Measurements from ENCODE around the gene PPP1R2C.

The PPP1R2C gene

GRCh38 chrX:42746606-42747005 is 31.4 kb downstream of the PPP1R2C start:
- no peak for DNase-seq

- DNase-seq = no peak
Observed at GRCh38 chrX:42740456-42740855, 37.5 kb downstream of the PPP1R2C start.

GRCh38 chrX:42739741-42740140 is 38.2 kb downstream of the PPP1R2C start:
- no peak for DNase-seq

GRCh38 chrX:42739258-42739657 is 38.7 kb downstream of the PPP1R2C start:
- DNase-seq = no peak

- no peak for DNase-seq
Observed at GRCh38 chrX:42738552-42738951, 39.4 kb downstream of the PPP1R2C start.

GRCh38 chrX:42735250-42735649 is 42.7 kb downstream of the PPP1R2C start:
- DNase-seq = no peak

GRCh38 chrX:42732506-42732905 is 45.5 kb downstream of the PPP1R2C start:
- DNase-seq = no peak

Data from AML-193 (cell line).